H1 (cell line): Measurements from ENCODE around the gene ZMIZ1. TPM values are rescaled to one million over a fixed set of nuclear protein-coding genes. Genes with fewer than 3 reads are reported as not detected.

Experiments
- CTCF ChIA-PET: fragments of 300-600 bp; sonication (Branson Sonifier 250); formaldehyde crosslinking; loops from one replicate; lab custom pipeline; 2021; ENCODE audit not compliant: partially characterized antibody; lab: Charles Lee
- POLR2A ChIA-PET: fragments of 300-600 bp; sonication (Branson Sonifier 250); formaldehyde crosslinking; loops from one replicate; lab custom pipeline; 2021; ENCODE audit warnings: inconsistent platforms; ENCODE audit not compliant: partially characterized antibody; lab: Charles Lee
- DNase-seq, 2 experiments: peaks; one replicate each; pipeline versions ENCODE4 v3.0.0 to v3.0.0-alpha.2; 2010 to 2022; ENCODE audit warnings: low spot score in 2 of 2, low read depth in 1 of 2, mixed read lengths in 1 of 2
- FAIRE-seq: peaks from 2 replicates; lab custom pipeline; 2011; peaks lifted over from hg19 to GRCh38; lab: Jason Lieb, UNC
- H2AFZ ChIP-seq: 2 replicates; pipeline ENCODE4 v1.8.1; 2012; ENCODE audit warnings: low read length, inconsistent platforms
- H2AK5ac ChIP-seq: 2 replicates; pipeline ENCODE4 v1.6.1; 2013; ENCODE audit warnings: low read depth, low read length
- H2BK120ac ChIP-seq: replicated peaks from 2 replicates; pipeline ENCODE3; 2013; ENCODE audit warnings: low read depth, low read length, inconsistent platforms
- H2BK12ac ChIP-seq: 2 replicates; pipeline ENCODE4 v1.6.1; 2013; ENCODE audit warnings: low read depth, low read length
- H2BK15ac ChIP-seq: 2 replicates; pipeline ENCODE4 v1.6.1; 2013; ENCODE audit warnings: low read length
- H2BK20ac ChIP-seq: 2 replicates; pipeline ENCODE4 v1.6.1; 2013; ENCODE audit warnings: low read length
- H2BK5ac ChIP-seq: 2 replicates; pipeline ENCODE4 v1.6.1; 2013; ENCODE audit warnings: low read depth, low read length
- H3K14ac ChIP-seq: 2 replicates; pipeline ENCODE4 v1.6.1; 2013; ENCODE audit warnings: inconsistent platforms; ENCODE audit not compliant: insufficient read length
- H3K18ac ChIP-seq: 2 replicates; pipeline ENCODE4 v1.6.1; 2013; ENCODE audit warnings: low read length; ENCODE audit errors: extremely low read depth
- H3K23ac ChIP-seq: 2 replicates; pipeline ENCODE4 v1.6.1; 2013; ENCODE audit warnings: inconsistent platforms; ENCODE audit not compliant: insufficient read length
- H3K23me2 ChIP-seq: 2 replicates; pipeline ENCODE4 v1.6.1; 2013; ENCODE audit warnings: low read depth, low read length
- H3K27ac ChIP-seq: 2 replicates; pipeline ENCODE4 v1.6.1; 2011; ENCODE audit warnings: low read depth, low read length, inconsistent platforms
- H3K27me3 ChIP-seq, 4 experiments: replicated peaks in 1 of 4; 1 replicate in 1 of 4; 2 replicates in 3 of 4; pipeline versions ENCODE4 v1.6.1 to v1.8.1; 2011 to 2013; ENCODE audit warnings: low read length in 3 of 4, mild to moderate bottlenecking in 3 of 4, inconsistent platforms in 2 of 4, mixed read lengths in 2 of 4, moderate library complexity in 1 of 4; ENCODE audit not compliant: control insufficient read depth in 3 of 4, insufficient read depth in 3 of 4; ENCODE audit errors: extremely low read depth in 1 of 4
- H3K36me3 ChIP-seq, 4 experiments: 2 replicates each; pipeline versions ENCODE4 v1.6.1 to v1.8.1; 2011 to 2013; ENCODE audit warnings: mild to moderate bottlenecking in 4 of 4, low read length in 3 of 4, moderate library complexity in 2 of 4, control low read depth in 1 of 4, inconsistent platforms in 1 of 4; ENCODE audit not compliant: insufficient read depth in 4 of 4, control insufficient read depth in 2 of 4
- H3K4ac ChIP-seq: replicated peaks from 2 replicates; pipeline ENCODE3; 2013; ENCODE audit warnings: low read length, low read depth, mixed read lengths, inconsistent platforms; ENCODE audit not compliant: insufficient read length
- H3K4me1 ChIP-seq, 4 experiments: replicated peaks in 1 of 4; 1 replicate in 1 of 4; 2 replicates in 3 of 4; pipeline versions ENCODE4 v1.6.1 to v1.8.1; 2011 to 2013; ENCODE audit warnings: low read length in 3 of 4, inconsistent platforms in 2 of 4, mixed read lengths in 1 of 4; ENCODE audit not compliant: insufficient read depth in 4 of 4, control insufficient read depth in 3 of 4
- H3K4me2 ChIP-seq, 2 experiments: 2 replicates each; pipeline versions ENCODE4 v1.6.1 to v1.8.1; 2011 to 2013; ENCODE audit warnings: low read depth in 2 of 2, low read length in 2 of 2, control low read depth in 1 of 2, inconsistent platforms in 1 of 2, mild to moderate bottlenecking in 1 of 2; ENCODE audit not compliant: insufficient read depth in 1 of 2
- H3K4me3 ChIP-seq, 4 experiments: fragments of 200-600, 300-600 bp in 1 of 4; sonication (generic), shearing (Covaris generic), sonication (Bioruptor Twin) in 1 of 4; 2 replicates each; pipeline versions ENCODE4 v1.5.1 to v1.8.1; 2011 to 2016; ENCODE audit warnings: low read length in 4 of 4, low read depth in 3 of 4, control low read depth in 2 of 4, inconsistent platforms in 2 of 4, mild to moderate bottlenecking in 2 of 4, mixed read lengths in 1 of 4, moderate library complexity in 1 of 4; ENCODE audit not compliant: insufficient read depth in 2 of 4; ENCODE audit errors: extremely low read depth in 1 of 4
- H3K56ac ChIP-seq: replicated peaks from 2 replicates; pipeline ENCODE3; 2013; ENCODE audit warnings: low read depth, mild to moderate bottlenecking, mixed read lengths, low read length, inconsistent platforms; ENCODE audit not compliant: insufficient read length
- H3K79me1 ChIP-seq: 2 replicates; pipeline ENCODE4 v1.6.1; 2013; ENCODE audit warnings: low read depth, low read length, control low read depth
- H3K79me2 ChIP-seq, 2 experiments: 2 replicates each; pipeline versions ENCODE4 v1.6.1 to v1.8.1; 2012 to 2013; ENCODE audit warnings: low read length in 2 of 2, mild to moderate bottlenecking in 2 of 2, inconsistent platforms in 1 of 2; ENCODE audit not compliant: insufficient read depth in 2 of 2, control insufficient read depth in 1 of 2
- H3K9ac ChIP-seq, 4 experiments: replicated peaks in 1 of 4; 1 replicate in 1 of 4; 2 replicates in 3 of 4; pipeline versions ENCODE4 v1.6.1 to v1.8.1; 2011 to 2013; ENCODE audit warnings: low read depth in 3 of 4, low read length in 3 of 4, control low read depth in 2 of 4, mild to moderate bottlenecking in 2 of 4, moderate library complexity in 2 of 4, inconsistent platforms in 1 of 4; ENCODE audit errors: extremely low read depth in 1 of 4
- H3K9me3 ChIP-seq, 2 experiments: 2 replicates each; pipeline versions ENCODE4 v1.6.1 to v1.8.1; 2012 to 2013; ENCODE audit warnings: mild to moderate bottlenecking in 2 of 2, moderate library complexity in 2 of 2, control low read depth in 1 of 2, inconsistent platforms in 1 of 2, low read depth in 1 of 2, low read length in 1 of 2, mixed read lengths in 1 of 2; ENCODE audit not compliant: insufficient read depth in 2 of 2
- H4K20me1 ChIP-seq, 2 experiments: replicated peaks in 1 of 2; 2 replicates each; pipeline versions ENCODE3 to v1.8.1; 2011 to 2013; ENCODE audit warnings: inconsistent platforms in 2 of 2, low read length in 2 of 2, mild to moderate bottlenecking in 1 of 2; ENCODE audit not compliant: insufficient read depth in 2 of 2, control insufficient read depth in 1 of 2
- H4K5ac ChIP-seq: 2 replicates; pipeline ENCODE4 v1.6.1; 2013; ENCODE audit warnings: low read length, low read depth, mixed read lengths, inconsistent platforms; ENCODE audit not compliant: insufficient read length
- H4K8ac ChIP-seq: 2 replicates; pipeline ENCODE4 v1.8.0; 2013; ENCODE audit warnings: mild to moderate bottlenecking, moderate library complexity, low read length, inconsistent platforms; ENCODE audit not compliant: insufficient read depth; ENCODE audit errors: extremely low read depth
- H4K91ac ChIP-seq: replicated peaks from 2 replicates; pipeline ENCODE3; 2013; ENCODE audit warnings: low read length, mixed read lengths, inconsistent platforms; ENCODE audit not compliant: insufficient read length
- ATF2 ChIP-seq: IDR thresholded peaks from 2 replicates; pipeline ENCODE4 v1.6.1; 2012; ENCODE audit warnings: low read length, inconsistent platforms
- EP300 ChIP-seq, 2 experiments: IDR thresholded peaks; 1 replicate in 1 of 2; 2 replicates in 1 of 2; pipeline ENCODE4 v1.6.1; 2011 to 2012; ENCODE audit warnings: low read depth in 2 of 2, low read length in 2 of 2, mild to moderate bottlenecking in 2 of 2, borderline replicate concordance in 1 of 2, inconsistent platforms in 1 of 2, moderate library complexity in 1 of 2
- POU5F1 ChIP-seq: IDR thresholded peaks from 2 replicates; pipeline ENCODE4 v1.6.1; 2011; ENCODE audit warnings: low read depth, mild to moderate bottlenecking, low read length, moderate library complexity
- SAP30 ChIP-seq: fragments of 300-600 bp; sonication (generic); IDR thresholded peaks from 2 replicates; pipeline ENCODE4 v1.7.1; 2012; ENCODE audit warnings: low read length, moderate library complexity, mild to moderate bottlenecking, inconsistent platforms; ENCODE audit not compliant: insufficient read depth, insufficient replicate concordance
- SIRT6 ChIP-seq: IDR thresholded peaks from one replicate; pipeline ENCODE4 v1.7.1; 2012; ENCODE audit warnings: low read length, inconsistent platforms
- TAF1 ChIP-seq: IDR thresholded peaks from 2 replicates; pipeline ENCODE4 v1.6.1; 2011; ENCODE audit warnings: mild to moderate bottlenecking, low read depth, low read length
- WGBS, 2 experiments: shearing (Covaris generic) in 1 of 2; methylation state at CpG; one replicate each; pipeline versions ENCODE4 v1.1.6 to v1.1.7; 2013 to 2015; ENCODE audit warnings: low lambda C conversion rate in 2 of 2, mixed read lengths in 2 of 2, inconsistent platforms in 1 of 2, low coverage in 1 of 2, missing lambda C conversion rate in 1 of 2; ENCODE audit not compliant: insufficient replicate concordance in 2 of 2, insufficient coverage in 1 of 2, insufficient read length in 1 of 2; ENCODE audit errors: extremely low coverage in 1 of 2, missing lambda C conversion rate in 1 of 2; 5-methylcytosine and 5-hydroxymethylcytosine counted together
- polyA plus RNA-seq, 7 experiments: library from polyadenylated mRNA; depleted of rRNA in 3 of 7; stranded (reverse) in 5 of 7; unstranded in 2 of 7; fragments of >200 nt in 5 of 7; fragments of 200-250 nt in 2 of 7; gene quantifications; 1 replicate in 5 of 7; 2 replicates in 1 of 7; 4 replicates in 1 of 7; pipeline versions ENCODE4 v1.2.1 to v1.2.3, GENCODE V29; 2011 to 2013; ENCODE audit warnings: missing spikeins in 2 of 7, mixed read lengths in 2 of 7
- total RNA-seq: library from RNA; stranded (reverse); fragmentation: NEBNext Ultra II Directional; extraction: Animal tissue kit (Norgen Biotek cat#: 25700); gene quantifications from 2 replicates; pipeline ENCODE4 v1.2.1, GENCODE V29; 2021
- TF ChIP-seq, protein P1 (sequence below), 3 experiments: IDR thresholded peaks; 1 replicate in 2 of 3; 2 replicates in 1 of 3; pipeline versions ENCODE4 v1.5.1 to v1.6.1; 2011; ENCODE audit warnings: low read length in 3 of 3, mild to moderate bottlenecking in 3 of 3, inconsistent platforms in 2 of 3, low read depth in 1 of 3, moderate library complexity in 1 of 3; ENCODE audit not compliant: insufficient read depth in 1 of 3; ENCODE audit errors: control extremely low read depth in 1 of 3
- TF ChIP-seq, protein P2 (sequence below): IDR thresholded peaks from 2 replicates; pipeline ENCODE4 v1.6.1; 2012; ENCODE audit warnings: inconsistent platforms

The ZMIZ1 gene
- total and polyA plus RNA-seq, 2 of the 8 experiments (the other 6 are each of a cell fraction or from before 2014, with no cell fraction given), result 8.1 to 28.0 TPM

DNA sequence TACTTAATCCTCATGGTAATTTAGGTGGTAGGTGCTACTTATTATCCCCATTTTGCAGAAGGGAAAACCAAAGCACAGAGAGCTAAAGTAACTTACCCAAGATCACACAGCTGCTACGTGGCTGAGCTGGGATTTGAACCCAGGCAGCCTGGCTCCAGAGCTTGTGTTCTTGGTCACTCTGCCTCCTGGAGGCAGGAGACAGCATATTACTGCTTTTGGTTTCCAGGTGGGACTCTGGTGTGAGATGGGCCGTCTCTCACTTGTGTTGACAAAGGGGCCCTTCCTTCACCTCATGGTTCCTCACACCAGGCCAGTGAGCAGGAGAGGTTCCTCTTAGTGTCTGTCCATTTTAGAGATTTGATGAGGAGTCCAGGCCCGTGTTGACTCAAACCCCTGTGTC is 198.7 kb downstream of the ZMIZ1 start:
- H3K27me3 ChIP-seq, result no peaks in the 10 kb centered on the region
- H4K5ac ChIP-seq, result no peak overlapping the region
- DNase-seq, result no peak
- H3K23ac ChIP-seq, result no peak overlapping the region
- ChIA-PET CTCF (interaction anchor here (1.0 to 1.9 kb wide), 8 partner anchors 10 to 422 kb away, joined by 3 to 5 read pairs (median 4); partner anchors contain the start of gene PPIF), POLR2A (interaction anchor here (0.6 kb wide), 1 partner anchor 570 kb away, joined by 3 read pairs; no protein-coding TSS in a partner anchor)
- no peak overlapping the region for H4K8ac ChIP-seq
- H2AK5ac ChIP-seq, result no peak overlapping the region
- H3K27ac ChIP-seq, result no peak overlapping the region
- H3K36me3 ChIP-seq, result peaks cover 0 to 6% (median 0%) of the 10 kb centered on the region in 4 experiments; a peak in 1 of 8 replicates
- no peak overlapping the region for H2BK5ac ChIP-seq
- no peak overlapping the region for H3K56ac ChIP-seq
- H2BK120ac ChIP-seq, result no peak overlapping the region
- no peak overlapping the region for H3K4ac ChIP-seq
- peaks cover 11 to 14% of the 10 kb centered on the region in 2 experiments for H4K20me1 ChIP-seq
- no peak overlapping the region for H3K18ac ChIP-seq
- H4K91ac ChIP-seq, result no peak overlapping the region
- no peaks in the 10 kb centered on the region for H3K23me2 ChIP-seq
- no peak overlapping the region for H3K4me2 ChIP-seq
- H3K14ac ChIP-seq, result no peak overlapping the region
- no peak overlapping the region for H2BK15ac ChIP-seq
- H3K9me3 ChIP-seq, result no peaks in the 10 kb centered on the region
- no peak overlapping the region for H2AFZ ChIP-seq
- peaks cover 7% of the 10 kb centered on the region; the same call in 1 of the 2 replicates for H3K79me1 ChIP-seq
- H2BK12ac ChIP-seq, result no peak overlapping the region
- H2BK20ac ChIP-seq, result no peak overlapping the region
- no peak for FAIRE-seq
- no peak overlapping the region for H3K9ac ChIP-seq
- H3K4me3 ChIP-seq, result no peak overlapping the region
- H3K79me2 ChIP-seq, result no peaks in the 10 kb centered on the region
- WGBS, 2 experiments, result 82% methylated on average over 3 of the region's 3 CpGs; no CpG with 5 or more reads in 1 of the 2 experiments
- no peaks in the 10 kb centered on the region; a peak in 2 of 7 replicates for H3K4me1 ChIP-seq
- TF ChIP-seq, protein P1, sequence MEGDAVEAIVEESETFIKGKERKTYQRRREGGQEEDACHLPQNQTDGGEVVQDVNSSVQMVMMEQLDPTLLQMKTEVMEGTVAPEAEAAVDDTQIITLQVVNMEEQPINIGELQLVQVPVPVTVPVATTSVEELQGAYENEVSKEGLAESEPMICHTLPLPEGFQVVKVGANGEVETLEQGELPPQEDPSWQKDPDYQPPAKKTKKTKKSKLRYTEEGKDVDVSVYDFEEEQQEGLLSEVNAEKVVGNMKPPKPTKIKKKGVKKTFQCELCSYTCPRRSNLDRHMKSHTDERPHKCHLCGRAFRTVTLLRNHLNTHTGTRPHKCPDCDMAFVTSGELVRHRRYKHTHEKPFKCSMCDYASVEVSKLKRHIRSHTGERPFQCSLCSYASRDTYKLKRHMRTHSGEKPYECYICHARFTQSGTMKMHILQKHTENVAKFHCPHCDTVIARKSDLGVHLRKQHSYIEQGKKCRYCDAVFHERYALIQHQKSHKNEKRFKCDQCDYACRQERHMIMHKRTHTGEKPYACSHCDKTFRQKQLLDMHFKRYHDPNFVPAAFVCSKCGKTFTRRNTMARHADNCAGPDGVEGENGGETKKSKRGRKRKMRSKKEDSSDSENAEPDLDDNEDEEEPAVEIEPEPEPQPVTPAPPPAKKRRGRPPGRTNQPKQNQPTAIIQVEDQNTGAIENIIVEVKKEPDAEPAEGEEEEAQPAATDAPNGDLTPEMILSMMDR (IDR thresholded peaks at IDR 0.05; ENCODE audit: control extremely low read depth in 1 of 3, insufficient read depth in 1 of 3, low read depth in 1 of 3, low read length in 3 of 3), result peak; percentile 25 to 47 (median 30)
- TF ChIP-seq SAP30 (no peak), ATF2 (no peak), TAF1 (no peak), POU5F1 (no peak), SIRT6 (no peak), EP300 (IDR thresholded peaks at IDR 0.05; ENCODE audit: borderline replicate concordance in 1 of 2, low read depth in 2 of 2, low read length in 2 of 2) (no peak)
- TF ChIP-seq, protein P2, sequence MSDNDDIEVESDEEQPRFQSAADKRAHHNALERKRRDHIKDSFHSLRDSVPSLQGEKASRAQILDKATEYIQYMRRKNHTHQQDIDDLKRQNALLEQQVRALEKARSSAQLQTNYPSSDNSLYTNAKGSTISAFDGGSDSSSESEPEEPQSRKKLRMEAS, result no peak
